Ureter (tissue), 1 donor: ENCODE results near the gene MPL. TPM values are rescaled to one million over a fixed set of nuclear protein-coding genes. Genes with fewer than 3 reads are reported as not detected.

Experiments used
- DNase-seq: peaks from one replicate; pipeline ENCODE4 v3.0.0-alpha.2; 2020; ENCODE audit warnings: low spot score
- total RNA-seq: library from RNA; stranded (reverse); gene quantifications from one replicate; pipeline ENCODE4 v1.2.4, GENCODE V29; 2023
- donor health status: DM: yes; HTN: yes; CAD: no.

Gene MPL
- total RNA-seq, 1 donor from 2014 or later: 0.55 TPM

DNA sequence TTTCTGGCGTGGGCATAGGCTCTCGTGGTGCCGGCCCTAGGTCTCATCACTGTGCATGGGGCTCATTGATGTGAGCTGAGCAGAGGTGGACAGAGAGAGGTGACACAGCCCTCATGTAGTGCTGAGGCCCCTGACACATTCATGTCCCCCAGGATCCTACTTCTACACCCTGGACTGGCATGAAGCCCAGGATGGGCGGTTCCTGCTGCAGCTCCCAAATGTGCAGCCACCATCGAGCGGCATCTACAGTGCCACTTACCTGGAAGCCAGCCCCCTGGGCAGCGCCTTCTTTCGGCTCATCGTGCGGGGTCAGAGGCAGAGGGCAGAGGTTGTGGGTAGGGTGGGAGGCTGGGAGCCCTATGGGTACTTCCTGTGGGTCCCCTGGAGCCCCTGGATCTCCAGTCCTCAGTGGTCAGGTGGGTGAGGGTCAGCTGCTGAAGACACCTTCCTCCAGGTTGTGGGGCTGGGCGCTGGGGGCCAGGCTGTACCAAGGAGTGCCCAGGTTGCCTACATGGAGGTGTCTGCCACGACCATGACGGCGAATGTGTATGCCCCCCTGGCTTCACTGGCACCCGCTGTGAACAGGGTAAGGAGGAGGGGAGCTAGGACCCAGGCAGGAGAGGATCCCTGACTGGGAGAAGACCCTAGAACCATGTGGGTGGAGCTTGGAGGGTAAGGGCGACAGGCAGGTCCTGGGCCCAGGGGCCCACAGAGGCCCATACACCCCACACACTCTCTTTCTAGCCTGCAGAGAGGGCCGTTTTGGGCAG lies 30.7 kb upstream of the MPL start:
- no peak for DNase-seq

DNA sequence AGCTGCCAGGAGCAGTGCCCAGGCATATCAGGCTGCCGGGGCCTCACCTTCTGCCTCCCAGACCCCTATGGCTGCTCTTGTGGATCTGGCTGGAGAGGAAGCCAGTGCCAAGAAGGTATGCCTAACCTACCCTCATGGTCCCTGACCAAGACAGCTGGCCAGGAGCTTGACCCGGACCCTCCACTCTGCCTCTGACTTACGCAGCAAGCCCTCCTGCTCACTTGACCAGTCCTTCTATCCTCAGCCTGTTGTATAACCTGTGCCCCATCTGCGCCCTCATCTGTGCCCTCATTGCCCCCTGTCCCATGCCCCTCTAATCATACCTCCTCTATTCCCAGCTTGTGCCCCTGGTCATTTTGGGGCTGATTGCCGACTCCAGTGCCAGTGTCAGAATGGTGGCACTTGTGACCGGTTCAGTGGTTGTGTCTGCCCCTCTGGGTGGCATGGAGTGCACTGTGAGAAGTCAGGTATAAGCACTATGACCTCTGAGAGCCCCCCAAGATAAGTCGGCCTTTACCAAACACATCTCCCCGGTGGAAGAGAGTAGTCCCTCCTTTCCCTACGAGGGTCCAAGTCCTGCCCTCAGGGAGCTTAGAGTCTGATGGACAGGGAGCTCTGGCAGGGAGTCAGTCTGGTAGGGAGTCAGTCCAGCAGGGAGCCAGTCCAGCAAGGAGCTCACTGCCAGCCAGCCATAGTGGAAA lies 30.0 kb upstream of the MPL start:
- DNase-seq: no peak

DNA sequence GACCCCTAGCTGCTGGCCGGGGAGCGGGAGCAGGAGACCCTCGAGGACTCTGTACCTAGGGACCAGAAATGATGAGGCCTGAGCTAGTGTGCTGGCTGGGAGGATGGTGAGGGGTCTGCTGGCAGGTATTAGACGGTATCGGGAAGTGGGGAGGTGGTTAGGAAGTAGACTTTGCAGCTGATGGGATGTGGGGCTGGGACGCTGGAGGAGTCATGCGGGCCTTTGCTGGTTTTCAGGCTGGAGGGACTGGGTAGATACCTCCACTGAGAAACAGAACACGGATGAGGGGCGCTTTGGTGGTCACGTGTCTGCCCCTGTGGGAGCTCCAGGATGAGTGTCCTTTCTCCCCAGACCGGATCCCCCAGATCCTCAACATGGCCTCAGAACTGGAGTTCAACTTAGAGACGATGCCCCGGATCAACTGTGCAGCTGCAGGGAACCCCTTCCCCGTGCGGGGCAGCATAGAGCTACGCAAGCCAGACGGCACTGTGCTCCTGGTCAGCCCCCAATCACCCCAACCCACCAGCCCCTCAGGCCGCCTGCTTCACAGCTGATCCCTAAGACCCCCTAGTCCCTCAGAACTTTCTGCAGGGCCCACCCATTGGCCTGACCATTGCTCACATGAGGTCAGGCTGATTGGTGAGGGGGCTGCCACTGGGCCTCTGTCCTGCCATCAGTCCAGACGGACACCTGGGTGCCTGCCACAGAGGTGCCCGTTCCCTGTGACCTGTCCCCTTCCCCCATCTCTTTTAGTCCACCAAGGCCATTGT lies 28.8 kb upstream of the MPL start:
- no peak for DNase-seq

DNA sequence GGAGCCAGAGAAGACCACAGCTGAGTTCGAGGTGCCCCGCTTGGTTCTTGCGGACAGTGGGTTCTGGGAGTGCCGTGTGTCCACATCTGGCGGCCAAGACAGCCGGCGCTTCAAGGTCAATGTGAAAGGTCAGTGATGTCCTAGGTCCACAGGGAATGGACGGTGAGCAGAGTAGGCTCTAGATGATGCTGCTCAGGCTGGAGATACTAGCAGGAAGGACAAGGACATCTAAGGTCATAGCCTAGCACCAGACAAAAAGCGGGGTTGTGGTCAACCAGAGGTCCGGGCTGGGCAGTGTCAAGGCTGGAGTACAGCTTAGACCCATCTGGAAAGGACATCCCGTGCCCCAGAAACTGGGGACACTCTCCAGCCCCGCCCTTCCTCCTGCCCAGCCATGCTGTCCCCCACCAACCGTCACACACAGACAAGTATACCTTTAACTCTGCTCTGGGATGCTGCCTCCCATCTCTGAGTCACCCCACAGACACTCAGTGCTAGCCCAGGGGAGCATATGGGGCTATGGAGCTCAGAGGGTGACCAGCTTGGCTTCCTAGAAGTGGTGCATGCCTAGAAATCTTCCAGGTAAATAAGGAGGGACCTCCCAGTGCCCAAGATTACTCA lies 28.1 kb upstream of the MPL start:
- DNase-seq: no peak

DNA sequence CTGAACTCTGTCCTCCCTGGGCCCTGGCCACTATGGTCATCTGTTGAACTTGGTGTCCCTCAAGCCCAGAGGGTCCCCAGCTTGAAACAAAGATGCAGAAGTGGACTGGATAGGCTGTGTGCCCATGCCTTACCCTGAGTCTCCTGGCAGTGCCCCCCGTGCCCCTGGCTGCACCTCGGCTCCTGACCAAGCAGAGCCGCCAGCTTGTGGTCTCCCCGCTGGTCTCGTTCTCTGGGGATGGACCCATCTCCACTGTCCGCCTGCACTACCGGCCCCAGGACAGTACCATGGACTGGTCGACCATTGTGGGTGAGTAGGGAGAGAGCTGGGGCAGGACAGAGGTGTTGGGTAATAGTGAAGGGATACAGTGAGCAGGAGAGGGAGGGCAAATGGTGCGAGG lies 26.1 kb upstream of the MPL start:
- DNase-seq: no peak

DNA sequence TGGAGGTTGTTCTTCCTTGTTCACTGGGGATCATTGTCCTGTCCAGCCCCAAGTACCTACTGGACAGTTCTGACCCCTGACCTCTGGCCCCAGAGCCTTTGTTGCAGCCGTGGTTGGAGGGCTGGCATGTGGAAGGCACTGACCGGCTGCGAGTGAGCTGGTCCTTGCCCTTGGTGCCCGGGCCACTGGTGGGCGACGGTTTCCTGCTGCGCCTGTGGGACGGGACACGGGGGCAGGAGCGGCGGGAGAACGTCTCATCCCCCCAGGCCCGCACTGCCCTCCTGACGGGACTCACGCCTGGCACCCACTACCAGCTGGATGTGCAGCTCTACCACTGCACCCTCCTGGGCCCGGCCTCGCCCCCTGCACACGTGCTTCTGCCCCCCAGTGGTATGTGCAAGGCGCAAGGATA lies 25.4 kb upstream of the MPL start:
- DNase-seq: no peak

DNA sequence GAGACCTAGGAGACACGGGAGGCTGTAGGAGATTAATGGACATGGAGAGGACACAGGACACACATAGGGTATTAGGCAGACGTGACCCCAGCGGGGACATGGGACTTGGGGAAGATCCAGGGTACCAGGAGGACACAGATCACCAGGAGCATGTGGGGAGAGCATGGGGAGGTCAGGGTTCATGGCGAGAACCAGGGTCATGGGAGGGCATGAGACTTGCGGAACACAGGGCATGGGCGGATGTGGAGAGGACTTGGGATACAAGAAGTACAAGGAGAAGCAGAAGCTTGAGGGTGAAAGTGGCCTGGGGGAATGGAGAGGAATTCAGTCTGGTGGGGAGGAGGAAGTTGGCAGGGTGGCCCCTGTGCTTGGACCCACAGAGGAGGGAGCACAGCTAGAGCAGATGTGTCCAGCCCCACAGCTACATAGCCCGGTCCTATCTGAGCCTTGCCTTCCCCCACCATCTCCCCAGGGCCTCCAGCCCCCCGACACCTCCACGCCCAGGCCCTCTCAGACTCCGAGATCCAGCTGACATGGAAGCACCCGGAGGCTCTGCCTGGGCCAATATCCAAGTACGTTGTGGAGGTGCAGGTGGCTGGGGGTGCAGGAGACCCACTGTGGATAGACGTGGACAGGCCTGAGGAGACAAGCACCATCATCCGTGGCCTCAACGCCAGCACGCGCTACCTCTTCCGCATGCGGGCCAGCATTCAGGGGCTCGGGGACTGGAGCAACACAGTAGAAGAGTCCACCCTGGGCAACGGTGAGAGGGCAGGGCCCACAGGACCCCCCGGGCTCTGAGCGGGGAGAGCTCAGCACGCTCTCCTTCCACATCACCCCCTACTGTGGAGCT lies 24.7 kb upstream of the MPL start:
- no peak for DNase-seq

DNA sequence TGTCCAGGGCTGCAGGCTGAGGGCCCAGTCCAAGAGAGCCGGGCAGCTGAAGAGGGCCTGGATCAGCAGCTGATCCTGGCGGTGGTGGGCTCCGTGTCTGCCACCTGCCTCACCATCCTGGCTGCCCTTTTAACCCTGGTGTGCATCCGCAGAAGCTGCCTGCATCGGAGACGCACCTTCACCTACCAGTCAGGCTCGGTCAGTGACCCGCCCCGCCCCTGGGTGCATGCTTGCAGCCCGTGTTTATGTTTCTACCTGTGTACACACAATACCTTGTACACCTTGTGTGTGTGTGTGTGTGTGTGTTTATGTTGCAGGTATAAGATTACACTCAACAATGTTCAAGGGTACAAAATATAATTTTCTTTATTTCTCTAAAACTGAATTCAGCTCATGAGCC lies 23.8 kb upstream of the MPL start:
- DNase-seq: no peak

DNA sequence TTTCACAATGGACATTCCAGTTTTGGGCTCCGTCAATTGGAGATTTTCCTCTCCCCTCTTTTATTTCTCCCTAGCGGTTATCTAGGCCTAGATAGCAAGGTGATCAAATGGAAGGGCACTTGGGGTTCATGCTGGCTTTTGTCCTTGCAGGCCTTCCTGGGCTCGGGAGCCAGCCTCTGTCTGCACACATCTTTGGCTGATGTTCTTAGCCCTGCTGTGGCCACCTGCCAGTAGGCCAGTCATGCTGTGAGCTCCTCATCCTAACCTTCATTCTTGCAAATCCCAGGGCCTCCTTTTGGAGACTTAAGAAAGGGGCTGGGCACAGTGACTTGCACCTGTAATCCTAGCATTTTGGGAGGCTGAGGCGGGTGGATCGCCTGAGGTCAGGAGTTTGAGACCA lies 23.4 kb upstream of the MPL start:
- DNase-seq: no peak

DNA sequence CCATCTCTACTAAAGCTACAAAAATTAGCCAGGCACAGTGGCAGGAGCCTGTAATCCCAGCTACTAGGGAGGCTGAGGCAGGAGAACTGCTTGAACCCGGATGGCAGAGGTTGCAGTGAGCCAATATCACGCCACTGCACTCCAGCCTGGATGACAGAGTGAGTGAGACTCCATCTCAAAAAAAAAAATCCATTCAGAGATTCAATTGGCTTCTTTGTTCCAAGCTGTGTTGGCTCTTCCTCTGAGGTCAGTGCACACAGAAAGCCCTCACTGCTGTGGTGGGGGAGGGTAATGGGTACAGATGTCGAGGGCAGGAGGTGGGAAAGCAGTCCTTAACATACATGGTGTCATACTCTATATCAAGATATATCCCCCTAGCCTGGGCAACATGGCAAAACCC lies 22.1 kb upstream of the MPL start:
- no peak for DNase-seq

DNA sequence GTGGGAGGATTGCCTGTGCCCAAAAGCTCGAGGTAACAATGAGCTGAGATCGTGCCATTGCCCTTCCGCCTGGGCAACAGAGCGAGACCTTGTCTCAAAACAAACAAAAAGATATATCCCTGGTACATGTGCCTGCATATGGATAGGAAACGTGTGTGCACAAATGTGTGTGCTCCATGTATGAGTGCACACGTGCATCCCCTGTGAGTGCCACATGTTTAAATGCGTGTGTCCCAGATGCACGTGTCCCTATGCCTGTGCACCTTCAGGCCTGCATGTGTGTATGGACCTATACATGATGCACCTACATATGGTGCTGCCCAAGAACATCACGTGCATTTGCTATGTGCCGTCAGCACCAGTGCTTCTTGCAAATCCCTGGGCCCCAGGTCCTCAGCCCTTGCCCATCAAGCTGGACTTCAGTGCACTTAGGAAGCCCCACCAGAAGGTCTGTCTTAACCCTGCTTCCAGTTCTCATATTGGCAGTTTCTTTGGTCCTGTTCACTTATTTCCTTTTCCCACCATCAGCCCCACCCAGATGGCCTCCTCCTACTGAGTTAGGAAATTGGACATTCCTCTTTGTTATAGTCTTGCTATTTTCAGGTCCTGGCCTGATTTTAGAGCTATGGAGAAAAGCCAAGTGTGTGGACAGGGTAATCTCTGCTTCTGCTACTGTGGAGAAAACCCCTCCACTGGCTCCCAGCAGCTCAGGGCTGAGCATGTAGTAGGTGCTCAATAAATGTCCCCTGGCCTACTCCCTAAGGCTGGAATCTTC lies 21.5 kb upstream of the MPL start:
- no peak for DNase-seq

DNA sequence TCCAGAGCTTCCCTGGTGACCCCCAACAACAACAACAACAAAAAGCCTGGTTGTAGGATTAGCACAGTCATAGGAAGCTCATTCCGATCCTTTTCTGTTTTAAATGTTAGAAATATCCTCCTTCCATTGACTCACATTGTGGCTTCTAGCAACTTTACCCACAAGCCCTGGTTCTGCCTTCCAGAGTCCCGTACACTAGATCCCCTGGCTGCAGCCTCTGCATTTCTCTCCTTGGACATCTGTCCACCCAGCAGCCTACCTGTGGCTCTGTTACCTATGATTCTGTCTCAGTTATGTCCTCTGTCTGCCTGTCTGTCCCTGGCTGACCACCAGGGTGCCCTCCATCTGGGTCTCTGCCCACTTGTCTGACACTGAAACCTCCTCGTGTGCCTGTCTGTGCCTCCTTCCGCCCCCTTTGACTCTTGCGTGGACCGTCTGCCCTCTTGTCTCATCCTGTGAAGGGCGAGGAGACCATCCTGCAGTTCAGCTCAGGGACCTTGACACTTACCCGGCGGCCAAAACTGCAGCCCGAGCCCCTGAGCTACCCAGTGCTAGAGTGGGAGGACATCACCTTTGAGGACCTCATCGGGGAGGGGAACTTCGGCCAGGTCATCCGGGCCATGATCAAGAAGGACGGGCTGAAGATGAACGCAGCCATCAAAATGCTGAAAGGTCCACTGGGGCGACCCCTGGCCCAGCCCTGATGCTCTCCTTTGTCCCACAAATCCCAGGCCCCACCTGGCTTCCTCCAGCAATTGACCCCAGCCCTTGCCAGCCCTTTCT lies 20.7 kb upstream of the MPL start:
- DNase-seq: no peak

DNA sequence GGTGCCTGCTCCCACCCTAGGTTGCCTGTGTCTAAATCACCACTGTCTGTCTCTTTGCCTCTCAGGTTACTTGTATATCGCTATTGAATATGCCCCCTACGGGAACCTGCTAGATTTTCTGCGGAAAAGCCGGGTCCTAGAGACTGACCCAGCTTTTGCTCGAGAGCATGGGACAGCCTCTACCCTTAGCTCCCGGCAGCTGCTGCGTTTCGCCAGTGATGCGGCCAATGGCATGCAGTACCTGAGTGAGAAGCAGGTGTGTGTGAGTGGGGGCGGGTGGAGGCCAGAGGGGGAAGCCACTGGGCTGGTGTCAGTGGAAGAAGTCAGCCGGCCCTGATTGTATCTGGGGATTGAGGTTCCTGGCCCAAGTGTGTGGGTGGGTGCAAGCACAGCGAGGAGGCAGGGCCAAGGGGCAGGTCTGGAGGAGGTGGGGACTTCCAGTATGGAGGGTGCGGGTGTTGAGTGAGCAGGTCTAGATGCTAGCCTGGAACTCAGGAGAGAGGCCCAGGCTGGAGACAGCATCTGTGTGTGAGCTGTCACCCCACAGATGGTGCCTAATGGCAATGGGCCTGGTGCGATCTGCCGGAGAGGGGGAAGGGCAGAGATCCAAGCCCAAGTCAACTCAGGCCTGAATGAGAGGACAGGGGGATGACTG lies 19.7 kb upstream of the MPL start:
- no peak for DNase-seq

DNA sequence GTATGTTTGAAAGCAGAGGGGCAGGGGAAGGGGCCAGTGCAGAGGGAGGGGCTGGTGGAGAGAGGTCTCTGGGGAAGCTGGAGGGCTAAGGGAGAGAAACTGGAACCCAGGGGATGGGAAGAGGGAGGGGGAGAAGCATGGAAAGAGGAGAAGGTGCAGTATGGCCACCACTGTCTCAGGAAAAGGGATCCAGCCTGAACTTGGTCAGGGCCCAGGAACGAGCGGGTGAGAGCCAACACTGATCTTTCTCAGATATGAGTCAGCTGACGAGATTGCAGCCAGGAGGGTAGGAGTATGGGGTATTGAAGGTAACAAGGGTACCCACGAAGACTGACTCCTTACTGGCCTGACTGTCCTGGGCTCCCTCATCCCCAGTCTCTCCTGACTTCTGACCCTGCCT lies 18.8 kb upstream of the MPL start:
- no peak for DNase-seq

DNA sequence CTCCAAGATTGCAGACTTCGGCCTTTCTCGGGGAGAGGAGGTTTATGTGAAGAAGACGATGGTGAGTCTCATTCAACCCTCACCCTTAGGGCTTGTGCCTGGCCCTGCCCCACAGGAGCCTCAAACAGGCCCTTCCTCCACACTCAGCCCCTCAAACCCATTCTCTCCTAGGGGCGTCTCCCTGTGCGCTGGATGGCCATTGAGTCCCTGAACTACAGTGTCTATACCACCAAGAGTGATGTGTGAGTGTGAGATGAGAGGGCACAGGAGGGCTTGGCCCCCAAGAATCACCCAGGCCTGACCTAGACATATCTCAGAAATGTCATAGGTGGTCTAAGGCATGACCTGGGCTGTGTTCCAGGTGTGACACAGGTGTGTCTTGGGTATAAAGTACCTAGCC lies 18.3 kb upstream of the MPL start:
- DNase-seq: no peak

DNA sequence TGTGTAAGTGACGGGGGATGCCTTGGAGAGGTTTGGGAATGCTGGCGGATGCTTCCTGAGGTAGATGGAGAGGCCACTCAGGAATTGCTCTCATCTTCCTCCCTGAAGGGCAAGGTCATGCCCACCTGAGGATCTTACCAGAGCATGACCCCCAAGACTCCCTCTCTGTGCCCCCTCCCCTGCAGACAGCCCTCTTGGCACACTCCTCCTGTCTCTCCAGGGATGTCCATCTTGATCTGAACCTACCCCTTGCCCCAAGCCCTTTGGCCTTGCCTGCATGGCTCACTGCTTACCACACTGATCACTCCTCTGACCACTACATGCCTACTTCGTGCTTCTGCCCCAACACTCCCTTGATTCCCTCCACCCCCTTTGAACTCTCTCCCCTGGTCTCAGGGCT lies 17.9 kb upstream of the MPL start:
- DNase-seq: no peak

DNA sequence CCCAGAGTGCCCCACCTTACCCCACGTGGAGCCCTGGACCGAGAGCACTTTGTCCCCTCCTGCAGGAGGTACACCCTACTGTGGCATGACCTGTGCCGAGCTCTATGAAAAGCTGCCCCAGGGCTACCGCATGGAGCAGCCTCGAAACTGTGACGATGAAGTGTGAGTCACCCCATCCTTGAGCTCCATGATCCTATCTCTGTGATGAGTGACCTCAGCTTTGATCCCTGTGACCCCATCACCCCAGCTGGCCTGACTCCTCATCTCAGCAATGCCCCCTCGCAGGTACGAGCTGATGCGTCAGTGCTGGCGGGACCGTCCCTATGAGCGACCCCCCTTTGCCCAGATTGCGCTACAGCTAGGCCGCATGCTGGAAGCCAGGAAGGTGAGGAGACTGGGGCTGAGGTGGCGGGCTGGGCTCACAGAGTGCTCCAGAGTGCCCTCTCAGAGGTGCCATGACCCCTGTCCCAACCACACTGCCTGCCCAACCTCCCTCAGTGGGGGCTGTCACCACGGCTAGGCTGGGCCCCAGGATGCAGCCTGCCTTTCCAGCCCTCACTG lies 16.2 kb upstream of the MPL start:
- no peak for DNase-seq

DNA sequence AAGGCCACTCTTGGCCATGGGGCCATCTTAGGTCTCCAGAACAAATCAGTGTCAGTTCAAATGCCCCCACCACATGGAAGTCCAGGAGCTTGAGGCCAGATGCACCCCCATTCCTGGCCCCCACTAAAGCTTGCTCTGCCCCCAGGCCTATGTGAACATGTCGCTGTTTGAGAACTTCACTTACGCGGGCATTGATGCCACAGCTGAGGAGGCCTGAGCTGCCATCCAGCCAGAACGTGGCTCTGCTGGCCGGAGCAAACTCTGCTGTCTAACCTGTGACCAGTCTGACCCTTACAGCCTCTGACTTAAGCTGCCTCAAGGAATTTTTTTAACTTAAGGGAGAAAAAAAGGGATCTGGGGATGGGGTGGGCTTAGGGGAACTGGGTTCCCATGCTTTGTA lies 15.1 kb upstream of the MPL start:
- DNase-seq: no peak

DNA sequence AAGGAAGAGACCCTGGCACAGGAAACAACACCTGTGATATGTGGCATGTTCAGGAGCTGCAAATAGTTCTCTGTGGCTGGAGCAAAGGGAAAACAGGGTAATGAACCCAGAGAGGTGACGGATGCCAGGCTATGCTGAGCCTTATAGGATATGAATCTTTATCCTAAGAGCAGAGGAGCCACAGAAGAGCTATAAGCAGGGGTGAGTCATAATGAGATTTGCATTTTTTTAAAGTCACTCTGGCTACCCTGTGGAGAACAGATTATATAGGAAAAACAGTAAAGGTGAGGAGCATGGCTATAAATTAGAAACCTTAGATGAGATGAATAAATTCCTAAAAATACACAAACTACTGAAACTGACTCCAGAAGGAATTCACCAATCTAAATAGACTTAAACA lies 12.8 kb upstream of the MPL start:
- DNase-seq: no peak
